Measurements from ENCODE around the gene MTCH1. TPM values are rescaled to one million over a fixed set of nuclear protein-coding genes. Genes with fewer than 3 reads are reported as not detected.

The MTCH1 gene
- total and polyA plus RNA-seq, 8 donors: 66.8 to 146 (median 87.2) TPM

GRCh38 chr6:36933519-36933918, 52.5 kb downstream of the MTCH1 start:
- ATAC-seq: no peak
- WGBS, 2 donors: 80 to 95% methylated on average over 4 of the region's 4 CpGs
- Histone ChIP-seq H3K9me3 (no peaks in the 10 kb centered on the region), H3K4me3 (no peak overlapping the region), H3K36me3 (no peaks in the 10 kb centered on the region), H3K27me3 (no peaks in the 10 kb centered on the region), H3K4me1 (no peaks in the 10 kb centered on the region), H3K27ac (no peak overlapping the region)
- DNase-seq: no peak
- FAIRE-seq: no peak
- no peak for TF ChIP-seq CTCF (IDR thresholded peaks at IDR 0.05)
- intact Hi-C loops (cut with DNase I): no loop called here

GRCh38 chr6:36933102-36933501, 52.9 kb downstream of the MTCH1 start:
- WGBS, 2 donors: 80 to 90% methylated on average over 2 of the region's 2 CpGs
- Histone ChIP-seq H3K9me3 (no peaks in the 10 kb centered on the region), H3K27ac (no peak overlapping the region), H3K4me3 (no peak overlapping the region), H3K36me3 (no peaks in the 10 kb centered on the region), H3K4me1 (no peaks in the 10 kb centered on the region), H3K27me3 (no peaks in the 10 kb centered on the region)
- no peak for FAIRE-seq
- ATAC-seq: no peak
- TF ChIP-seq CTCF (IDR thresholded peaks at IDR 0.05): no peak
- intact Hi-C loops (cut with DNase I): no loop called here
- DNase-seq: no peak

GRCh38 chr6:36930483-36930882, 55.5 kb downstream of the MTCH1 start:
- WGBS, 2 donors: 86 to 92% methylated on average over 4 of the region's 4 CpGs
- H3K4me3 ChIP-seq: no peak overlapping the region
- no peaks in the 10 kb centered on the region for H3K27me3 ChIP-seq
- H3K27ac ChIP-seq: no peak overlapping the region
- no peaks in the 10 kb centered on the region for H3K4me1 ChIP-seq
- ATAC-seq (peak in 2 of 4 donors; percentile 14 to 28), DNase-seq (no peak), FAIRE-seq (no peak)
- peaks cover 0 to 2% (median 2%) of the 10 kb centered on the region in 3 donors for H3K36me3 ChIP-seq
- TF ChIP-seq CTCF (IDR thresholded peaks at IDR 0.05): no peak
- intact Hi-C loops (cut with DNase I): no loop called here
- no peaks in the 10 kb centered on the region for H3K9me3 ChIP-seq

GRCh38 chr6:36929607-36930006, 56.4 kb downstream of the MTCH1 start:
- ATAC-seq: peak in 3 of 4 donors; percentile 13 to 34 (median 32)
- WGBS, 2 donors: 27 to 39% methylated on average over 5 of the region's 5 CpGs
- no peak for FAIRE-seq
- Histone ChIP-seq H3K36me3 (peaks cover 4 to 6% (median 6%) of the 10 kb centered on the region in 3 donors), H3K27me3 (no peaks in the 10 kb centered on the region), H3K4me3 (no peak overlapping the region), H3K27ac (no peak overlapping the region), H3K4me1 (no peaks in the 10 kb centered on the region), H3K9me3 (no peaks in the 10 kb centered on the region)
- intact Hi-C loops (cut with DNase I): no loop called here
- DNase-seq: no peak
- TF ChIP-seq CTCF (IDR thresholded peaks at IDR 0.05): no peak

GRCh38 chr6:36929152-36929551, 56.8 kb downstream of the MTCH1 start:
- intact Hi-C loops (cut with DNase I): no loop called here
- Histone ChIP-seq H3K27ac (no peak overlapping the region), H3K4me1 (no peaks in the 10 kb centered on the region), H3K4me3 (no peak overlapping the region), H3K9me3 (no peaks in the 10 kb centered on the region), H3K27me3 (no peaks in the 10 kb centered on the region), H3K36me3 (peaks cover 4 to 10% (median 6%) of the 10 kb centered on the region in 3 donors)
- no peak for TF ChIP-seq CTCF (IDR thresholded peaks at IDR 0.05)
- peak in 1 of 4 donors; percentile 15 for ATAC-seq
- DNase-seq: no peak
- WGBS, 2 donors: 67 to 78% methylated on average over 10 of the region's 10 CpGs
- FAIRE-seq: no peak
